Retinal pigment epithelial cell (primary cell): ENCODE measurements around the gene OR6A2.

ENCODE experiments used
- DNase-seq: peaks from one replicate; pipeline ENCODE4 v3.0.0-alpha.2; 2010; ENCODE audit warnings: low read depth
- H3K4me3 ChIP-seq: 2 replicates; pipeline ENCODE4 v1.5.1; 2011; ENCODE audit warnings: mild to moderate bottlenecking, low read length, control low read depth, moderate library complexity
- TF ChIP-seq, protein P1 (sequence below): conservative IDR thresholded peaks from 2 replicates; pipeline ENCODE4 v1.5.1; 2011; ENCODE audit warnings: low read depth, low read length, control low read depth, inconsistent platforms

Gene OR6A2

GRCh38 chr11:6799402-6799801 is at the start of gene OR6A2:
Gene OR6A2 (minus strand): TSS chr11:6799689. CDS start chr11:6795708, 3,981 bp downstream.
- TF ChIP-seq, protein P1, sequence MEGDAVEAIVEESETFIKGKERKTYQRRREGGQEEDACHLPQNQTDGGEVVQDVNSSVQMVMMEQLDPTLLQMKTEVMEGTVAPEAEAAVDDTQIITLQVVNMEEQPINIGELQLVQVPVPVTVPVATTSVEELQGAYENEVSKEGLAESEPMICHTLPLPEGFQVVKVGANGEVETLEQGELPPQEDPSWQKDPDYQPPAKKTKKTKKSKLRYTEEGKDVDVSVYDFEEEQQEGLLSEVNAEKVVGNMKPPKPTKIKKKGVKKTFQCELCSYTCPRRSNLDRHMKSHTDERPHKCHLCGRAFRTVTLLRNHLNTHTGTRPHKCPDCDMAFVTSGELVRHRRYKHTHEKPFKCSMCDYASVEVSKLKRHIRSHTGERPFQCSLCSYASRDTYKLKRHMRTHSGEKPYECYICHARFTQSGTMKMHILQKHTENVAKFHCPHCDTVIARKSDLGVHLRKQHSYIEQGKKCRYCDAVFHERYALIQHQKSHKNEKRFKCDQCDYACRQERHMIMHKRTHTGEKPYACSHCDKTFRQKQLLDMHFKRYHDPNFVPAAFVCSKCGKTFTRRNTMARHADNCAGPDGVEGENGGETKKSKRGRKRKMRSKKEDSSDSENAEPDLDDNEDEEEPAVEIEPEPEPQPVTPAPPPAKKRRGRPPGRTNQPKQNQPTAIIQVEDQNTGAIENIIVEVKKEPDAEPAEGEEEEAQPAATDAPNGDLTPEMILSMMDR = no peak
- no peak for DNase-seq
- H3K4me3 ChIP-seq = no peak within 1 kb of the TSS

GRCh38 chr11:6845383-6845782 is 45.9 kb upstream of the OR6A2 start, which contains the start of gene OR10A5:
Gene OR10A5 (plus strand): TSS chr11:6845683. CDS start chr11:6845683, 0 bp downstream.
- no peak for DNase-seq
- H3K4me3 ChIP-seq = no peak within 1 kb of the TSS
- TF ChIP-seq, protein P1 = no peak

DNA sequence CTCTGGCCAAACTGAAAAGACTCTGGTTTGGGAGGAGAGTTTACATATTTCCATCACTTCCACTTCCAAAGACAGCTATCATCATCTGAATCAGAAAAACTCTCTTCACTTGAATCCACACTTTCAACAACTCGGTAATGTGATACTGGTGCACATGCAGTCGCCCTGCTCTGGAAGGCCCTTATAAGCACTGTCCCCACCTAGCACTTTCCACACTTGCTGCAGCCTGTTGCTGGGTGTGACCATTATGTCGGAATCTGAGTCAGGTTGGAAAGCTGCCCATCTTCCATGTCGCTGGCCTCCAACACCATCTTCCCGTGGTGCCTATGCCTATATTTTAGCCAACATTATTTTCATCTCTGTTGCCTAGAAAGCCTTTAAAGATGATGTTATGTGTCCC is 44.9 kb upstream of the OR6A2 start:
- no peak for DNase-seq
- TF ChIP-seq, protein P1 = no peak
- H3K4me3 ChIP-seq = no peak overlapping the region

GRCh38 chr11:6843670-6844069 is 44.2 kb upstream of the OR6A2 start:
- TF ChIP-seq, protein P1 = no peak
- H3K4me3 ChIP-seq = no peak overlapping the region
- DNase-seq = no peak

GRCh38 chr11:6841694-6842093 is 42.2 kb upstream of the OR6A2 start:
- TF ChIP-seq, protein P1 = no peak
- no peak overlapping the region for H3K4me3 ChIP-seq
- no peak for DNase-seq

GRCh38 chr11:6834021-6834420 is 34.5 kb upstream of the OR6A2 start:
- no peak overlapping the region for H3K4me3 ChIP-seq
- TF ChIP-seq, protein P1 = no peak
- no peak for DNase-seq

DNA sequence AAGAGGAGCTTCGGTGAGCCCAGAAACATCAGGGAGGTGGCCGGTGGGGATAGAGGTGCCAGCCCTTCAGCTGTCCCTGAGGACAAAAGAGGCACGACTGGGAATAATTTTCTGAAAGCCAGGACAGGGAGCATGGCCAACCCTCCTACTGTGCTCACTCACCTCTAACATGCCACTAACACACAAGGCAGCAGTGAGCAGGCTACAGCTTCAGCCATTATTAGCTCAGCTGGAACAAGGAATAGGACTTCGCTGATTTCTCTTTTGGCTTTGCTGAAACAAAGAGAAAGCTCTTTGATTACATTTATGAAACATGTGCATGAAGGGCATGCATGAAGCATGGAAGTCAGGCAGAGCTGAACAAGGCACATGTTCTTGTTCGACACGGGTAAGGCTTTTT is 33.9 kb upstream of the OR6A2 start:
- TF ChIP-seq, protein P1 = no peak
- no peak overlapping the region for H3K4me3 ChIP-seq
- no peak for DNase-seq
